Endothelial cell of umbilical vein (primary cell): ENCODE results near the gene CDC42. TPM values are rescaled to one million over a fixed set of nuclear protein-coding genes. Genes with fewer than 3 reads are reported as not detected.

Experiments
- BruUV-seq: library from RNA; stranded (reverse); fragments of 400-500 nt; replicated peaks from 2 replicates; lab custom pipeline; 2021; lab: Mats Ljungman, UMichigan
- CTCF ChIA-PET: fragments of 300-600, 350-600 bp; sonication (Branson Sonifier 250); formaldehyde crosslinking; loops from one replicate; lab custom pipeline; 2021; ENCODE audit warnings: antibody characterized with exemption, inconsistent platforms; lab: Charles Lee
- POLR2A ChIA-PET: fragments of 300-600, 350-600 bp; sonication (Branson Sonifier 250); formaldehyde crosslinking; loops from one replicate; lab custom pipeline; 2021; ENCODE audit warnings: antibody characterized with exemption, inconsistent platforms; lab: Charles Lee
- DNase-seq: peaks from one replicate; pipeline ENCODE4 v3.0.0-alpha.2; 2011; ENCODE audit warnings: low read depth, low spot score
- FAIRE-seq: peaks from 2 replicates; lab custom pipeline; 2011; peaks lifted over from hg19 to GRCh38; lab: Jason Lieb, UNC
- H2AFZ ChIP-seq: 2 replicates; pipeline ENCODE4 v1.6.0; 2012; ENCODE audit warnings: low read depth, low read length, control low read depth, inconsistent platforms
- H3K27ac ChIP-seq: 2 replicates; pipeline ENCODE4 v1.5.1; 2011; ENCODE audit warnings: low read depth, mild to moderate bottlenecking, control low read depth, low read length, moderate library complexity; ENCODE audit not compliant: insufficient read depth
- H3K27me3 ChIP-seq, 2 experiments: 2 replicates each; pipeline versions ENCODE4 v1.6.0 to v1.6.1; 2011; ENCODE audit warnings: low read length in 2 of 2, mixed read lengths in 1 of 2; ENCODE audit not compliant: control insufficient read depth in 2 of 2, insufficient read depth in 2 of 2
- H3K36me3 ChIP-seq, 2 experiments: 2 replicates in 1 of 2; 3 replicates in 1 of 2; pipeline ENCODE4 v1.5.1; 2011; ENCODE audit warnings: low read length in 2 of 2, mild to moderate bottlenecking in 1 of 2, moderate library complexity in 1 of 2; ENCODE audit not compliant: control insufficient read depth in 2 of 2, insufficient read depth in 2 of 2; ENCODE audit errors: extremely low read depth in 1 of 2
- H3K4me1 ChIP-seq: 3 replicates; pipeline ENCODE4 v1.5.1; 2011; ENCODE audit warnings: mild to moderate bottlenecking, low read length; ENCODE audit not compliant: control insufficient read depth, insufficient read depth; ENCODE audit errors: extremely low read depth
- H3K4me2 ChIP-seq: 2 replicates; pipeline ENCODE4 v1.6.1; 2011; ENCODE audit warnings: low read length, control low read depth, mixed read lengths; ENCODE audit not compliant: insufficient read depth
- H3K4me3 ChIP-seq, 3 experiments: fragments of 200-600 bp in 1 of 3; sonication (generic), shearing (Covaris generic) in 1 of 3; replicated peaks in 1 of 3; 2 replicates each; pipeline ENCODE4 v1.5.1; 2011 to 2016; ENCODE audit warnings: control low read depth in 3 of 3, low read length in 3 of 3, mild to moderate bottlenecking in 2 of 3, inconsistent platforms in 1 of 3, low read depth in 1 of 3, moderate library complexity in 1 of 3; ENCODE audit not compliant: insufficient read depth in 1 of 3
- H3K79me2 ChIP-seq: 2 replicates; pipeline ENCODE4 v1.6.0; 2012; ENCODE audit warnings: low read length, inconsistent platforms; ENCODE audit not compliant: control insufficient read depth, insufficient read depth
- H3K9ac ChIP-seq: replicated peaks from 2 replicates; pipeline ENCODE3; 2011; ENCODE audit warnings: low read length, control low read depth; ENCODE audit not compliant: insufficient read depth; ENCODE audit errors: extremely low read depth
- H3K9me1 ChIP-seq: replicated peaks from 3 replicates; pipeline ENCODE4 v1.6.0; 2011; ENCODE audit warnings: mild to moderate bottlenecking, low read length; ENCODE audit not compliant: control insufficient read depth, insufficient read depth; ENCODE audit errors: extremely low read depth
- H3K9me3 ChIP-seq: replicated peaks from 2 replicates; pipeline ENCODE4 v1.5.1; 2012; ENCODE audit warnings: low read length, inconsistent platforms; ENCODE audit not compliant: control insufficient read depth, insufficient read depth
- H4K20me1 ChIP-seq: replicated peaks from 2 replicates; pipeline ENCODE3; 2011; ENCODE audit warnings: mild to moderate bottlenecking, low read length; ENCODE audit not compliant: control insufficient read depth, insufficient read depth; ENCODE audit errors: extremely low read depth
- EZH2 ChIP-seq: IDR thresholded peaks from 2 replicates; pipeline ENCODE4 v1.6.1; 2012; ENCODE audit warnings: borderline replicate concordance, low read depth, mild to moderate bottlenecking, moderate library complexity, low read length, inconsistent platforms; ENCODE audit not compliant: severe bottlenecking
- FOS ChIP-seq: IDR thresholded peaks from 2 replicates; pipeline ENCODE4 v1.6.1; 2011; ENCODE audit warnings: mild to moderate bottlenecking, low read length, moderate library complexity, borderline replicate concordance; ENCODE audit not compliant: insufficient read depth
- GATA2 ChIP-seq: IDR thresholded peaks from 2 replicates; pipeline ENCODE4 v1.7.0; 2011; ENCODE audit warnings: low read depth, mild to moderate bottlenecking, moderate library complexity, mixed read lengths, low read length; ENCODE audit not compliant: insufficient read length, insufficient read depth
- JUN ChIP-seq: IDR thresholded peaks from 2 replicates; pipeline ENCODE4 v1.6.1; 2011; ENCODE audit warnings: borderline replicate concordance, low read depth; ENCODE audit not compliant: insufficient read length, insufficient read depth
- MAX ChIP-seq: IDR thresholded peaks from 2 replicates; pipeline ENCODE4 v1.6.1; 2011; ENCODE audit not compliant: insufficient read depth, insufficient read length
- MYC ChIP-seq: IDR thresholded peaks from one replicate; pipeline ENCODE4 v1.6.1; 2011; ENCODE audit warnings: mild to moderate bottlenecking, low read depth, low read length
- POLR2A ChIP-seq: IDR thresholded peaks from 2 replicates; pipeline ENCODE4 v1.6.1; 2012; ENCODE audit warnings: low read depth, mild to moderate bottlenecking, control low read depth, low read length
- POLR2AphosphoS5 ChIP-seq: IDR thresholded peaks from 2 replicates; pipeline ENCODE4 v1.6.1; 2012; ENCODE audit warnings: low read depth, mild to moderate bottlenecking, control low read depth, low read length, moderate library complexity; ENCODE audit not compliant: insufficient read depth
- dilution Hi-C: fragments of 300-500 bp; cut with MboI; formaldehyde crosslinking; loops from one replicate; pipeline ENCODE4 v1.15.0; 2019; ENCODE audit warnings: low sequenced_read_pairs; ENCODE audit not compliant: extremely low pct_ligation_motif_present
- intact Hi-C: fragments of 100-400 bp; cut with micrococcal nuclease; formaldehyde crosslinking; loops from one replicate; pipeline ENCODE4 v1.10.0; 2022
- polyA plus RNA-seq, 4 experiments: library from polyadenylated mRNA; depleted of rRNA in 3 of 4; stranded (reverse) in 3 of 4; unstranded in 1 of 4; fragments of >200 nt; gene quantifications; 2 replicates each; pipeline versions ENCODE4 v1.2.1 to v1.2.3, GENCODE V29; 2011 to 2012; ENCODE audit warnings: missing spikeins in 1 of 4
- total RNA-seq: library from RNA; stranded (reverse); gene quantifications from 2 replicates; pipeline ENCODE4 v1.2.3, GENCODE V29; 2021
- TF ChIP-seq, protein P1 (sequence below), 2 donors: IDR thresholded peaks; 1 replicate in 1 of 2; 2 replicates in 1 of 2; pipeline ENCODE4 v1.5.1; 2011; ENCODE audit warnings: low read length in 2 of 2, mild to moderate bottlenecking in 2 of 2, moderate library complexity in 2 of 2, control low read depth in 1 of 2, inconsistent platforms in 1 of 2, low read depth in 1 of 2; ENCODE audit not compliant: insufficient read depth in 1 of 2; ENCODE audit errors: extremely low read depth in 1 of 2

Gene CDC42
- total and polyA plus RNA-seq, 2 donors (not counting 3 experiments of a cell fraction or from before 2014, with no cell fraction given), result 199 to 381 TPM

- peaks cover 96% of the 10 kb centered on the region for H3K79me2 ChIP-seq
- no peak overlapping the region for H3K4me3 ChIP-seq
- H3K9me1 ChIP-seq, result no peaks in the 10 kb centered on the region
- no peak for FAIRE-seq
- H3K27ac ChIP-seq, result no peak overlapping the region
- peaks cover 18% of the 10 kb centered on the region for H3K4me1 ChIP-seq
- no TSS peak for BruUV-seq
- peaks cover 0 to 9% of the 10 kb centered on the region in 2 experiments for H3K36me3 ChIP-seq
- no peak overlapping the region for H3K9ac ChIP-seq
- no peak for TF ChIP-seq EZH2
- no peak for TF ChIP-seq POLR2A
- TF ChIP-seq, protein P1, sequence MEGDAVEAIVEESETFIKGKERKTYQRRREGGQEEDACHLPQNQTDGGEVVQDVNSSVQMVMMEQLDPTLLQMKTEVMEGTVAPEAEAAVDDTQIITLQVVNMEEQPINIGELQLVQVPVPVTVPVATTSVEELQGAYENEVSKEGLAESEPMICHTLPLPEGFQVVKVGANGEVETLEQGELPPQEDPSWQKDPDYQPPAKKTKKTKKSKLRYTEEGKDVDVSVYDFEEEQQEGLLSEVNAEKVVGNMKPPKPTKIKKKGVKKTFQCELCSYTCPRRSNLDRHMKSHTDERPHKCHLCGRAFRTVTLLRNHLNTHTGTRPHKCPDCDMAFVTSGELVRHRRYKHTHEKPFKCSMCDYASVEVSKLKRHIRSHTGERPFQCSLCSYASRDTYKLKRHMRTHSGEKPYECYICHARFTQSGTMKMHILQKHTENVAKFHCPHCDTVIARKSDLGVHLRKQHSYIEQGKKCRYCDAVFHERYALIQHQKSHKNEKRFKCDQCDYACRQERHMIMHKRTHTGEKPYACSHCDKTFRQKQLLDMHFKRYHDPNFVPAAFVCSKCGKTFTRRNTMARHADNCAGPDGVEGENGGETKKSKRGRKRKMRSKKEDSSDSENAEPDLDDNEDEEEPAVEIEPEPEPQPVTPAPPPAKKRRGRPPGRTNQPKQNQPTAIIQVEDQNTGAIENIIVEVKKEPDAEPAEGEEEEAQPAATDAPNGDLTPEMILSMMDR (IDR thresholded peaks at IDR 0.05; ENCODE audit: extremely low read depth in 1 of 2, insufficient read depth in 1 of 2, low read depth in 1 of 2, low read length in 2 of 2), result no peak
- TF ChIP-seq MYC, result no peak
- no peak for TF ChIP-seq MAX
- no peak for TF ChIP-seq POLR2AphosphoS5
- no peak for TF ChIP-seq JUN
- TF ChIP-seq GATA2, result no peak
- no peak for TF ChIP-seq FOS
- H2AFZ ChIP-seq, result no peak overlapping the region
- intact Hi-C loops (loop anchor here (2.0 kb wide), 1 partner anchor 13 kb away; no protein-coding TSS in a partner anchor), dilution Hi-C loops (no loop called here)
- ChIA-PET POLR2A (no interaction called here), CTCF (interaction anchor here (1.0 to 1.5 kb wide), 3 partner anchors 10 to 30 kb away, joined by 3 to 4 read pairs (median 3); no protein-coding TSS in a partner anchor)
- no peaks in the 10 kb centered on the region for H3K9me3 ChIP-seq
- no peak for DNase-seq
- peaks cover 44% of the 10 kb centered on the region for H4K20me1 ChIP-seq
- no peaks in the 10 kb centered on the region for H3K27me3 ChIP-seq
- H3K4me2 ChIP-seq, result no peak overlapping the region
Measured at GRCh38 chr1:22075718-22076117, 23.2 kb downstream of the CDC42 start.
